HepG2 (cell line): ENCODE results near the gene CORO7. TPM values are rescaled to one million over a fixed set of nuclear protein-coding genes. Genes with fewer than 3 reads are reported as not detected.

Source experiments
- ATAC-seq: fragments of 200-7000 bp; cut with Tn5 transposase; 3 replicates; pipeline ENCODE4 v1.9.1; 2020; ENCODE audit warnings: mild to moderate bottlenecking, moderate library complexity
- BruUV-seq: library from RNA; stranded (reverse); fragments of 400-500 nt; replicated peaks from 2 replicates; lab custom pipeline; 2021; lab: Mats Ljungman, UMichigan
- CTCF ChIA-PET: fragments of 300-600 bp; formaldehyde crosslinking; extraction: SDS; loops from one replicate; lab custom pipeline; 2021; ENCODE audit warnings: low total read pairs, inconsistent platforms, low intra/inter-chr PET ratio; lab: Yijun Ruan, JAX
- POLR2A ChIA-PET: fragments of 350-600 bp; sonication (Branson Sonifier 250); formaldehyde crosslinking; loops from one replicate; lab custom pipeline; 2020; ENCODE audit warnings: antibody characterized with exemption, inconsistent platforms; lab: Yijun Ruan, JAX
- DNase-seq: peaks from one replicate; pipeline ENCODE4 v3.0.0-alpha.2; 2015; ENCODE audit warnings: low spot score
- FAIRE-seq: peaks from 3 replicates; lab custom pipeline; 2011; peaks lifted over from hg19 to GRCh38; lab: Jason Lieb, UNC
- H2AFZ ChIP-seq: one replicate; pipeline ENCODE4 v1.6.1; 2011; ENCODE audit warnings: low read length, inconsistent platforms
- H3K27ac ChIP-seq: fragments of 300-600 bp; 3 replicates; pipeline ENCODE4 v1.8.0; 2011; ENCODE audit warnings: mixed run types, mild to moderate bottlenecking, mixed read lengths, low read length, inconsistent platforms; ENCODE audit not compliant: insufficient read depth; ENCODE audit errors: extremely low read length
- H3K27me3 ChIP-seq, 2 experiments: fragments of 200-600 bp in 1 of 2; 2 replicates in 1 of 2; 3 replicates in 1 of 2; pipeline versions ENCODE4 v1.6.0 to v1.8.0; 2011; ENCODE audit warnings: low read length in 2 of 2, mild to moderate bottlenecking in 2 of 2, moderate library complexity in 2 of 2, inconsistent platforms in 1 of 2; ENCODE audit not compliant: insufficient read depth in 2 of 2, control insufficient read depth in 1 of 2
- H3K36me3 ChIP-seq, 2 experiments: fragments of 200-600 bp in 1 of 2; replicated peaks in 1 of 2; 2 replicates in 1 of 2; 3 replicates in 1 of 2; pipeline versions ENCODE4 v1.5.1 to v1.8.0; 2011; ENCODE audit warnings: low read length in 2 of 2, inconsistent platforms in 1 of 2; ENCODE audit not compliant: insufficient read depth in 2 of 2, control insufficient read depth in 1 of 2
- H3K4me1 ChIP-seq: 2 replicates; pipeline ENCODE4 v1.5.1; 2012; ENCODE audit warnings: low read length, inconsistent platforms; ENCODE audit not compliant: insufficient read depth
- H3K4me2 ChIP-seq: 2 replicates; pipeline ENCODE4 v1.6.0; 2011; ENCODE audit warnings: low read depth, low read length, inconsistent platforms
- H3K4me3 ChIP-seq, 3 experiments: fragments of 200-600 bp in 1 of 3; sonication (generic), shearing (Covaris generic) in 1 of 3; replicated peaks in 1 of 3; 2 replicates each; pipeline ENCODE4 v1.5.1; 2011 to 2016; ENCODE audit warnings: low read length in 3 of 3, inconsistent platforms in 2 of 3, low read depth in 2 of 3, mild to moderate bottlenecking in 2 of 3, control low read depth in 1 of 3, mixed read lengths in 1 of 3; ENCODE audit not compliant: insufficient read depth in 1 of 3
- H3K79me2 ChIP-seq: one replicate; pipeline ENCODE4 v1.6.1; 2011; ENCODE audit warnings: low read length, inconsistent platforms; ENCODE audit not compliant: insufficient read depth
- H3K9ac ChIP-seq: 2 replicates; pipeline ENCODE4 v1.6.0; 2011; ENCODE audit warnings: mild to moderate bottlenecking, low read depth, low read length, inconsistent platforms; ENCODE audit not compliant: insufficient read depth
- H3K9me3 ChIP-seq: 2 replicates; pipeline ENCODE4 v1.5.1; 2012; ENCODE audit warnings: mild to moderate bottlenecking, low read length
- H4K20me1 ChIP-seq: 2 replicates; pipeline ENCODE4 v1.6.0; 2011; ENCODE audit warnings: inconsistent platforms, mild to moderate bottlenecking, low read length, moderate library complexity; ENCODE audit not compliant: insufficient read depth
- AGO1 ChIP-seq: fragments of 200-400 bp; formaldehyde crosslinking; IDR thresholded peaks from 2 replicates; pipeline ENCODE4 v1.6.1; 2017; ENCODE audit warnings: mild to moderate bottlenecking, low read depth, low read length, moderate library complexity; ENCODE audit not compliant: poor library complexity, severe bottlenecking
- ELF3 ChIP-seq: IDR thresholded peaks from 2 replicates; pipeline ENCODE4 v1.6.1; 2016; ENCODE audit warnings: missing genetic modification reagents, missing compliant biosample characterization
- GLMP ChIP-seq: sonication (generic); formaldehyde crosslinking; IDR thresholded peaks from 2 replicates; pipeline ENCODE4 v1.9.0; 2021; ENCODE audit warnings: missing genetic modification reagents, mild to moderate bottlenecking, borderline replicate concordance
- HOXD1 ChIP-seq: sonication (generic); formaldehyde crosslinking; IDR thresholded peaks from 2 replicates; pipeline ENCODE4 v1.5.0; 2020; ENCODE audit warnings: missing genetic modification reagents
- KLF13 ChIP-seq: sonication (generic); formaldehyde crosslinking; IDR thresholded peaks from 2 replicates; pipeline ENCODE4 v1.4.0; 2020; ENCODE audit warnings: mild to moderate bottlenecking, missing genetic modification reagents
- MED1 ChIP-seq: sonication (generic); formaldehyde crosslinking; IDR thresholded peaks from 2 replicates; pipeline ENCODE4 v1.4.0; 2020; ENCODE audit warnings: missing genetic modification reagents
- MEF2D ChIP-seq: sonication (generic); formaldehyde crosslinking; IDR thresholded peaks from 2 replicates; pipeline ENCODE4 v1.5.1; 2020; ENCODE audit warnings: mild to moderate bottlenecking, missing genetic modification reagents
- MEIS1 ChIP-seq: sonication (generic); formaldehyde crosslinking; IDR thresholded peaks from 2 replicates; pipeline ENCODE4 v1.9.0; 2021; ENCODE audit warnings: mild to moderate bottlenecking, missing genetic modification reagents, moderate library complexity, borderline replicate concordance
- MYC ChIP-seq: sonication (generic); formaldehyde crosslinking; IDR thresholded peaks from 2 replicates; pipeline ENCODE4 v1.9.0; 2021; ENCODE audit warnings: missing genetic modification reagents, borderline replicate concordance
- RFX5 ChIP-seq: IDR thresholded peaks from 2 replicates; pipeline ENCODE4 v1.6.1; 2011; ENCODE audit warnings: low read depth, low read length, improper control_type of control experiment
- RXRB ChIP-seq: IDR thresholded peaks from 2 replicates; pipeline ENCODE4 v1.6.1; 2016; ENCODE audit warnings: borderline replicate concordance, missing genetic modification reagents, missing compliant biosample characterization
- SAP130 ChIP-seq: IDR thresholded peaks from 2 replicates; pipeline ENCODE4 v1.6.1; 2016; ENCODE audit warnings: low read depth
- SP4 ChIP-seq: sonication (generic); formaldehyde crosslinking; IDR thresholded peaks from 2 replicates; pipeline ENCODE4 v1.8.1; 2023; ENCODE audit warnings: mild to moderate bottlenecking, missing genetic modification reagents
- ZBTB7B ChIP-seq: sonication (generic); formaldehyde crosslinking; IDR thresholded peaks from 2 replicates; pipeline ENCODE4 v1.4.0; 2020; ENCODE audit warnings: missing genetic modification reagents
- ZNF18 ChIP-seq: sonication (generic); formaldehyde crosslinking; IDR thresholded peaks from 2 replicates; pipeline ENCODE4 v1.8.0; 2022; ENCODE audit warnings: mild to moderate bottlenecking, missing genetic modification reagents; ENCODE audit not compliant: insufficient replicate concordance
- ZNF30 ChIP-seq: sonication (generic); formaldehyde crosslinking; IDR thresholded peaks from 2 replicates; pipeline ENCODE4 v1.5.0; 2020; ENCODE audit warnings: mild to moderate bottlenecking, missing genetic modification reagents
- ZNF362 ChIP-seq: sonication (generic); formaldehyde crosslinking; IDR thresholded peaks from 2 replicates; pipeline ENCODE4 v1.4.0; 2020; ENCODE audit warnings: missing genetic modification reagents, mild to moderate bottlenecking, borderline replicate concordance
- ZNF367 ChIP-seq: sonication (generic); formaldehyde crosslinking; IDR thresholded peaks from 2 replicates; pipeline ENCODE4 v1.4.0; 2020; ENCODE audit warnings: missing genetic modification reagents, borderline replicate concordance
- ZNF501 ChIP-seq: sonication (generic); formaldehyde crosslinking; IDR thresholded peaks from 2 replicates; pipeline ENCODE4 v1.5.1; 2020; ENCODE audit warnings: mild to moderate bottlenecking, moderate library complexity, missing genetic modification reagents
- WGBS: methylation state at CpG from one replicate; pipeline ENCODE4 v1.1.6; 2017; ENCODE audit warnings: low lambda C conversion rate; 5-methylcytosine and 5-hydroxymethylcytosine counted together
- in situ Hi-C: cut with HindIII; loops from 2 replicates; pipeline ENCODE4 v1.10.0; 2017; ENCODE audit warnings: low pct_unique_long_range_greater_than_20kb; ENCODE audit not compliant: extremely low pct_ligation_motif_present
- intact Hi-C: fragments of 100-400 bp; cut with micrococcal nuclease; formaldehyde crosslinking; loops from one replicate; pipeline ENCODE4 v1.10.0; 2022; ENCODE audit not compliant: unreplicated experiment
- polyA plus RNA-seq, 8 experiments: library from polyadenylated mRNA; depleted of rRNA in 3 of 8; stranded (reverse) in 7 of 8; unstranded in 1 of 8; fragments of >200 nt; fragmentation: Illumina TruSeq in 4 of 8; extraction: Trizol in 4 of 8; gene quantifications; 2 replicates each; pipeline versions ENCODE4 v1.2.1 to v1.2.3, GENCODE V29; 2011 to 2016; ENCODE audit warnings: low read depth in 4 of 8, missing spikeins in 1 of 8, mixed read lengths in 1 of 8; ENCODE audit not compliant: insufficient read depth in 1 of 8
- total RNA-seq, 5 experiments: library from RNA; depleted of rRNA; stranded (reverse); fragments of >200 nt; fragmentation: Illumina TruSeq; extraction: Trizol; gene quantifications; 2 replicates each; pipeline ENCODE4 v1.2.3, GENCODE V29; 2016; ENCODE audit warnings: low read depth in 1 of 5

The CORO7 gene
- total and polyA plus RNA-seq, 2 of the 13 experiments (the other 11 are each of a cell fraction or from before 2014, with no cell fraction given) = 9.9 to 14.3 TPM

- DNase-seq (no peak), FAIRE-seq (no peak), ATAC-seq (peak; percentile 15)
- no peaks in the 10 kb centered on the region for H3K36me3 ChIP-seq
- H3K4me3 ChIP-seq = peak overlapping the region in 2 of 3 experiments; percentile 76 to 82; a peak in 3 of 6 replicates
- CTCF ChIA-PET = interaction anchor here (1.2 to 5.6 kb wide), 6 partner anchors 17 to 75 kb away, joined by 3 to 69 read pairs (median 15); no protein-coding TSS in a partner anchor
- H3K9me3 ChIP-seq = no peaks in the 10 kb centered on the region
- no TSS peak for BruUV-seq
- H3K27ac ChIP-seq = peak overlapping the region; percentile 6
- H3K4me2 ChIP-seq = peak overlapping the region; percentile 83
- no peaks in the 10 kb centered on the region for H3K79me2 ChIP-seq
- H3K27me3 ChIP-seq = no peaks in the 10 kb centered on the region
- WGBS = 29% methylated on average over 6 of the region's 17 CpGs
- peak overlapping the region; percentile 71; the same call in 1 of the 2 replicates for H3K9ac ChIP-seq
- H3K4me1 ChIP-seq = peaks cover 38% of the 10 kb centered on the region
- POLR2A ChIA-PET = interaction anchor here (0.8 to 3.1 kb wide), 12 partner anchors 10 to 128 kb away, joined by 3 to 15 read pairs (median 6); partner anchors contain the start of gene GLIS2
- no peaks in the 10 kb centered on the region for H4K20me1 ChIP-seq
- in situ Hi-C loops (loop anchor here (10.0 kb wide), 1 partner anchor 54 kb away; the partner anchor contains the start of gene TFAP4), intact Hi-C loops (loop anchor here (2.0 kb wide), 1 partner anchor 40 kb away; no protein-coding TSS in a partner anchor)
- no peak overlapping the region for H2AFZ ChIP-seq
- TF ChIP-seq ZNF367 (CRISPR knock-in tag) (no peak), SP4 (CRISPR knock-in tag) (0 out of 2 replicates have a peak, but pooled peaks have one; percentile 9), SAP130 (CRISPR knock-in tag) (peak; percentile 71), MYC (0 out of 2 replicates have a peak, but pooled peaks have one; percentile 7), ZNF30 (no peak), ELF3 (CRISPR knock-in tag) (peak; percentile 64), ZNF501 (CRISPR knock-in tag) (peak; percentile 1; the same call in 1 of the 2 replicates), ZBTB7B (CRISPR knock-in tag) (0 out of 2 replicates have a peak, but pooled peaks have one; percentile 36), MEIS1 (CRISPR knock-in tag) (0 out of 2 replicates have a peak, but pooled peaks have one; percentile 8), AGO1 (peak; percentile 15), RFX5 (no peak), GLMP (CRISPR knock-in tag) (no peak), MEF2D (CRISPR knock-in tag) (peak; percentile 75; the same call in 1 of the 2 replicates), RXRB (CRISPR knock-in tag) (peak; percentile 44; the same call in 1 of the 2 replicates), ZNF18 (CRISPR knock-in tag) (peak; percentile 14), KLF13 (CRISPR knock-in tag) (no peak), MED1 (CRISPR knock-in tag) (0 out of 2 replicates have a peak, but pooled peaks have one; percentile 30), ZNF362 (CRISPR knock-in tag) (no peak), HOXD1 (CRISPR knock-in tag) (peak; percentile 78)
Observed at GRCh38 chr16:4328782-4329775, 87.3 kb downstream of the CORO7 start.
